ENCODE data around the gene AP2A2.
A peak's percentile ranks its signal among the peaks of the same experiment; 100 is the strongest.

The AP2A2 gene

GRCh38 chr11:921921-922678, 3.6 kb upstream of the AP2A2 start:
- Histone ChIP-seq H3K4me1 (ENCODE audit: control insufficient read depth in 5 of 5, insufficient read depth in 5 of 5, low read length in 5 of 5) (peaks cover 2 to 28% (median 22%) of the 10 kb centered on the region in 5 donors), H3K4me3 (ENCODE audit: low read depth in 1 of 5, low read length in 5 of 5) (no peak overlapping the region), H3K27me3 (ENCODE audit: control insufficient read depth in 5 of 5, insufficient read depth in 4 of 5, low read length in 5 of 5) (no peaks in the 10 kb centered on the region), H3K9me3 (ENCODE audit: control insufficient read depth in 5 of 5, low read length in 5 of 5) (no peaks in the 10 kb centered on the region), H3K36me3 (ENCODE audit: control insufficient read depth in 5 of 5, insufficient read depth in 5 of 5, low read length in 5 of 5) (peaks cover 0 to 2% (median 0%) of the 10 kb centered on the region in 5 donors), H3K27ac (ENCODE audit: low read depth, low read length) (no peak overlapping the region), H3K9ac (ENCODE audit: low read length in 5 of 5) (no peak overlapping the region)

GRCh38 chr11:923691-924405, 1.8 kb upstream of the AP2A2 start:
- peaks cover 2 to 43% (median 40%) of the 10 kb centered on the region in 5 donors for H3K4me1 ChIP-seq (ENCODE audit: control insufficient read depth in 5 of 5, insufficient read depth in 5 of 5, low read length in 5 of 5)
- no peak overlapping the region for H3K9ac ChIP-seq (ENCODE audit: low read length in 5 of 5)
- H3K27ac ChIP-seq (ENCODE audit: low read depth, low read length) = no peak overlapping the region

GRCh38 chr11:924406-925157, 1.1 kb upstream of the AP2A2 start:
- Histone ChIP-seq H3K36me3 (ENCODE audit: control insufficient read depth in 5 of 5, insufficient read depth in 5 of 5, low read length in 5 of 5) (peaks cover 0 to 17% (median 3%) of the 10 kb centered on the region in 5 donors), H3K4me1 (ENCODE audit: control insufficient read depth in 5 of 5, insufficient read depth in 5 of 5, low read length in 5 of 5) (peaks cover 2 to 45% (median 42%) of the 10 kb centered on the region in 5 donors), H3K27me3 (ENCODE audit: control insufficient read depth in 5 of 5, insufficient read depth in 4 of 5, low read length in 5 of 5) (no peaks in the 10 kb centered on the region), H3K9ac (ENCODE audit: low read length in 5 of 5) (no peak overlapping the region), H3K9me3 (ENCODE audit: control insufficient read depth in 5 of 5, low read length in 5 of 5) (no peaks in the 10 kb centered on the region), H3K4me3 (ENCODE audit: low read depth in 1 of 5, low read length in 5 of 5) (peak overlapping the region in 2 of 5 donors; percentile 50 to 80), H3K27ac (ENCODE audit: low read depth, low read length) (no peak overlapping the region)

More at GRCh38 chr11:923691-924405, 1.8 kb upstream of the AP2A2 start:
- Histone ChIP-seq H3K4me3 (ENCODE audit: low read depth in 1 of 5, low read length in 5 of 5) (no peak overlapping the region), H3K27me3 (ENCODE audit: control insufficient read depth in 5 of 5, insufficient read depth in 4 of 5, low read length in 5 of 5) (no peaks in the 10 kb centered on the region), H3K9me3 (ENCODE audit: control insufficient read depth in 5 of 5, low read length in 5 of 5) (no peaks in the 10 kb centered on the region), H3K36me3 (ENCODE audit: control insufficient read depth in 5 of 5, insufficient read depth in 5 of 5, low read length in 5 of 5) (peaks cover 0 to 13% (median 3%) of the 10 kb centered on the region in 5 donors)

- Histone ChIP-seq H3K4me1 (ENCODE audit: control insufficient read depth in 5 of 5, insufficient read depth in 5 of 5, low read length in 5 of 5) (peaks cover 2 to 47% (median 44%) of the 10 kb centered on the region in 5 donors), H3K36me3 (ENCODE audit: control insufficient read depth in 5 of 5, insufficient read depth in 5 of 5, low read length in 5 of 5) (peaks cover 0 to 17% (median 3%) of the 10 kb centered on the region in 5 donors), H3K9me3 (ENCODE audit: control insufficient read depth in 5 of 5, low read length in 5 of 5) (no peaks in the 10 kb centered on the region), H3K27ac (ENCODE audit: low read depth, low read length) (peak overlapping the region; percentile 30), H3K27me3 (ENCODE audit: control insufficient read depth in 5 of 5, insufficient read depth in 4 of 5, low read length in 5 of 5) (no peaks in the 10 kb centered on the region), H3K9ac (ENCODE audit: low read length in 5 of 5) (no peak overlapping the region), H3K4me3 (ENCODE audit: low read depth in 1 of 5, low read length in 5 of 5) (peak overlapping the region in 3 of 5 donors; percentile 32 to 80 (median 50))
These were observed 543 bp upstream of the AP2A2 start for GRCh38 chr11:925158-925495.

- Histone ChIP-seq H3K9ac (ENCODE audit: low read length in 5 of 5) (peak overlapping the region; percentile 30 to 86 (median 74)), H3K4me1 (ENCODE audit: control insufficient read depth in 5 of 5, insufficient read depth in 5 of 5, low read length in 5 of 5) (peaks cover 5 to 57% (median 54%) of the 10 kb centered on the region in 5 donors), H3K9me3 (ENCODE audit: control insufficient read depth in 5 of 5, low read length in 5 of 5) (no peaks in the 10 kb centered on the region), H3K27ac (ENCODE audit: low read depth, low read length) (peak overlapping the region; percentile 54), H3K4me3 (ENCODE audit: low read depth in 1 of 5, low read length in 5 of 5) (peak overlapping the region; percentile 74 to 87 (median 77)), H3K36me3 (ENCODE audit: control insufficient read depth in 5 of 5, insufficient read depth in 5 of 5, low read length in 5 of 5) (peaks cover 0 to 17% (median 3%) of the 10 kb centered on the region in 5 donors), H3K27me3 (ENCODE audit: control insufficient read depth in 5 of 5, insufficient read depth in 4 of 5, low read length in 5 of 5) (no peaks in the 10 kb centered on the region)
These were observed 759 bp downstream of the AP2A2 start for GRCh38 chr11:926341-926916.

GRCh38 chr11:927871-928270, 2.2 kb downstream of the AP2A2 start:
- Histone ChIP-seq H3K36me3 (ENCODE audit: control insufficient read depth in 5 of 5, insufficient read depth in 5 of 5, low read length in 5 of 5) (peaks cover 0 to 17% (median 3%) of the 10 kb centered on the region in 5 donors), H3K27ac (ENCODE audit: low read depth, low read length) (no peak overlapping the region), H3K9me3 (ENCODE audit: control insufficient read depth in 5 of 5, low read length in 5 of 5) (no peaks in the 10 kb centered on the region), H3K9ac (ENCODE audit: low read length in 5 of 5) (peak overlapping the region in 3 of 5 donors; percentile 10 to 53 (median 43)), H3K4me1 (ENCODE audit: control insufficient read depth in 5 of 5, insufficient read depth in 5 of 5, low read length in 5 of 5) (peaks cover 5 to 70% (median 69%) of the 10 kb centered on the region in 5 donors), H3K4me3 (ENCODE audit: low read depth in 1 of 5, low read length in 5 of 5) (peak overlapping the region in 3 of 5 donors; percentile 5 to 80 (median 17)), H3K27me3 (ENCODE audit: control insufficient read depth in 5 of 5, insufficient read depth in 4 of 5, low read length in 5 of 5) (no peaks in the 10 kb centered on the region)

- Histone ChIP-seq H3K9ac (ENCODE audit: low read length in 5 of 5) (peak overlapping the region in 1 of 5 donors; percentile 44), H3K27me3 (ENCODE audit: control insufficient read depth in 5 of 5, insufficient read depth in 4 of 5, low read length in 5 of 5) (no peaks in the 10 kb centered on the region), H3K27ac (ENCODE audit: low read depth, low read length) (no peak overlapping the region), H3K9me3 (ENCODE audit: control insufficient read depth in 5 of 5, low read length in 5 of 5) (no peaks in the 10 kb centered on the region), H3K36me3 (ENCODE audit: control insufficient read depth in 5 of 5, insufficient read depth in 5 of 5, low read length in 5 of 5) (peaks cover 0 to 17% (median 3%) of the 10 kb centered on the region in 5 donors), H3K4me3 (ENCODE audit: low read depth in 1 of 5, low read length in 5 of 5) (peak overlapping the region in 2 of 5 donors; percentile 13 to 80), H3K4me1 (ENCODE audit: control insufficient read depth in 5 of 5, insufficient read depth in 5 of 5, low read length in 5 of 5) (peaks cover 12 to 80% (median 78%) of the 10 kb centered on the region in 5 donors)
These were observed 3.1 kb downstream of the AP2A2 start for GRCh38 chr11:928786-929185.

GRCh38 chr11:929405-929804, 3.7 kb downstream of the AP2A2 start:
- H3K27ac ChIP-seq (ENCODE audit: low read depth, low read length) = no peak overlapping the region
- H3K4me1 ChIP-seq (ENCODE audit: control insufficient read depth in 5 of 5, insufficient read depth in 5 of 5, low read length in 5 of 5) = peaks cover 12 to 85% (median 80%) of the 10 kb centered on the region in 5 donors
- no peaks in the 10 kb centered on the region for H3K9me3 ChIP-seq (ENCODE audit: control insufficient read depth in 5 of 5, low read length in 5 of 5)
- H3K9ac ChIP-seq (ENCODE audit: low read length in 5 of 5) = peak overlapping the region in 1 of 5 donors; percentile 6
- H3K36me3 ChIP-seq (ENCODE audit: control insufficient read depth in 5 of 5, insufficient read depth in 5 of 5, low read length in 5 of 5) = peaks cover 0 to 17% (median 3%) of the 10 kb centered on the region in 5 donors
- no peak overlapping the region for H3K4me3 ChIP-seq (ENCODE audit: low read depth in 1 of 5, low read length in 5 of 5)
- H3K27me3 ChIP-seq (ENCODE audit: control insufficient read depth in 5 of 5, insufficient read depth in 4 of 5, low read length in 5 of 5) = no peaks in the 10 kb centered on the region

- H3K9ac ChIP-seq (ENCODE audit: low read length in 5 of 5) = peak overlapping the region in 1 of 5 donors; percentile 24
- peaks cover 12 to 76% (median 68%) of the 10 kb centered on the region in 5 donors for H3K4me1 ChIP-seq (ENCODE audit: control insufficient read depth in 5 of 5, insufficient read depth in 5 of 5, low read length in 5 of 5)
- H3K36me3 ChIP-seq (ENCODE audit: control insufficient read depth in 5 of 5, insufficient read depth in 5 of 5, low read length in 5 of 5) = peaks cover 0 to 17% (median 3%) of the 10 kb centered on the region in 5 donors
- H3K27ac ChIP-seq (ENCODE audit: low read depth, low read length) = no peak overlapping the region
- H3K4me3 ChIP-seq (ENCODE audit: low read depth in 1 of 5, low read length in 5 of 5) = no peak overlapping the region
- H3K27me3 ChIP-seq (ENCODE audit: control insufficient read depth in 5 of 5, insufficient read depth in 4 of 5, low read length in 5 of 5) = no peaks in the 10 kb centered on the region
- H3K9me3 ChIP-seq (ENCODE audit: control insufficient read depth in 5 of 5, low read length in 5 of 5) = no peaks in the 10 kb centered on the region
These were observed 5.7 kb downstream of the AP2A2 start for GRCh38 chr11:931385-931784.

Data from subcutaneous abdominal adipose tissue (tissue), 5 donors.